ENCODE results near the gene ABCC9.

Gene ABCC9

GRCh38 chr12:21888276-21888863, 52.9 kb downstream of the ABCC9 start:
- Histone ChIP-seq H4K20me1 (ENCODE audit: insufficient read depth) (no peaks in the 10 kb centered on the region), H3K4me1 (ENCODE audit: low read depth, poor library complexity, severe bottlenecking) (no peaks in the 10 kb centered on the region)
- TF ChIP-seq CTCF (conservative IDR thresholded peaks at IDR 0.05; ENCODE audit: low read depth, low read length): no peak

GRCh38 chr12:21884936-21885335, 56.3 kb downstream of the ABCC9 start:
- Histone ChIP-seq H3K4me1 (ENCODE audit: low read depth, poor library complexity, severe bottlenecking) (peaks cover 9% of the 10 kb centered on the region), H3K9ac (no peak overlapping the region), H3K36me3 (ENCODE audit: insufficient read depth) (no peaks in the 10 kb centered on the region), H2AFZ (ENCODE audit: low read depth) (no peak overlapping the region), H3K27ac (no peak overlapping the region), H3K27me3 (ENCODE audit: insufficient read depth, low read depth) (no peaks in the 10 kb centered on the region), H3K79me2 (ENCODE audit: insufficient read depth, low read depth) (no peaks in the 10 kb centered on the region), H4K20me1 (ENCODE audit: insufficient read depth) (no peaks in the 10 kb centered on the region), H3K4me3 (IDR thresholded peaks at IDR 0.05; ENCODE audit: insufficient read depth, low read depth, low read length) (no peak overlapping the region), H3K4me2 (no peak overlapping the region)
- TF ChIP-seq CTCF (conservative IDR thresholded peaks at IDR 0.05; ENCODE audit: low read depth, low read length): no peak

More at GRCh38 chr12:21888276-21888863, 52.9 kb downstream of the ABCC9 start:
- no peaks in the 10 kb centered on the region for H3K36me3 ChIP-seq (ENCODE audit: insufficient read depth)
- no peak overlapping the region for H3K9ac ChIP-seq
- no peaks in the 10 kb centered on the region for H3K27me3 ChIP-seq (ENCODE audit: insufficient read depth, low read depth)
- H3K4me2 ChIP-seq: no peak overlapping the region
- no peak overlapping the region for H3K27ac ChIP-seq
- H3K79me2 ChIP-seq (ENCODE audit: insufficient read depth, low read depth): no peaks in the 10 kb centered on the region
- no peak overlapping the region for H3K4me3 ChIP-seq (IDR thresholded peaks at IDR 0.05; ENCODE audit: insufficient read depth, low read depth, low read length)
- no peak overlapping the region for H2AFZ ChIP-seq (ENCODE audit: low read depth)

GRCh38 chr12:21882635-21883034, 58.6 kb downstream of the ABCC9 start:
- Histone ChIP-seq H3K27ac (no peak overlapping the region), H2AFZ (ENCODE audit: low read depth) (no peak overlapping the region), H3K36me3 (ENCODE audit: insufficient read depth) (no peaks in the 10 kb centered on the region), H4K20me1 (ENCODE audit: insufficient read depth) (no peaks in the 10 kb centered on the region), H3K79me2 (ENCODE audit: insufficient read depth, low read depth) (no peaks in the 10 kb centered on the region), H3K4me1 (ENCODE audit: low read depth, poor library complexity, severe bottlenecking) (peaks cover 9% of the 10 kb centered on the region), H3K27me3 (ENCODE audit: insufficient read depth, low read depth) (no peaks in the 10 kb centered on the region), H3K4me3 (IDR thresholded peaks at IDR 0.05; ENCODE audit: insufficient read depth, low read depth, low read length) (no peak overlapping the region), H3K9ac (no peak overlapping the region), H3K4me2 (no peak overlapping the region)
- TF ChIP-seq CTCF (conservative IDR thresholded peaks at IDR 0.05; ENCODE audit: low read depth, low read length): no peak

GRCh38 chr12:21881965-21882364, 59.3 kb downstream of the ABCC9 start:
- Histone ChIP-seq H3K4me1 (ENCODE audit: low read depth, poor library complexity, severe bottlenecking) (peaks cover 9% of the 10 kb centered on the region), H3K27me3 (ENCODE audit: insufficient read depth, low read depth) (no peaks in the 10 kb centered on the region), H3K79me2 (ENCODE audit: insufficient read depth, low read depth) (no peaks in the 10 kb centered on the region), H2AFZ (ENCODE audit: low read depth) (no peak overlapping the region), H3K4me2 (no peak overlapping the region), H3K9ac (no peak overlapping the region), H3K27ac (no peak overlapping the region), H4K20me1 (ENCODE audit: insufficient read depth) (no peaks in the 10 kb centered on the region), H3K36me3 (ENCODE audit: insufficient read depth) (no peaks in the 10 kb centered on the region), H3K4me3 (IDR thresholded peaks at IDR 0.05; ENCODE audit: insufficient read depth, low read depth, low read length) (no peak overlapping the region)
- no peak for TF ChIP-seq CTCF (conservative IDR thresholded peaks at IDR 0.05; ENCODE audit: low read depth, low read length)

Data from KMS-11 (cell line).